Activated CD4-positive, alpha-beta T cell treated with anti-CD3 and anti-CD28 coated beads, Interleukin-2, amount 50 U/mL, for 48 hours (primary cell): ENCODE results near the gene ZNF649.
"Not testable (repeated sequence)": the region's sequence is repeated elsewhere in the genome, so short reads cannot be mapped to it uniquely, and the experiment has no call there.

Experiments used
- DNase-seq, 2 experiments: peaks; one replicate each; pipeline ENCODE4 v3.0.0-alpha.2; 2020

Gene ZNF649

DNA sequence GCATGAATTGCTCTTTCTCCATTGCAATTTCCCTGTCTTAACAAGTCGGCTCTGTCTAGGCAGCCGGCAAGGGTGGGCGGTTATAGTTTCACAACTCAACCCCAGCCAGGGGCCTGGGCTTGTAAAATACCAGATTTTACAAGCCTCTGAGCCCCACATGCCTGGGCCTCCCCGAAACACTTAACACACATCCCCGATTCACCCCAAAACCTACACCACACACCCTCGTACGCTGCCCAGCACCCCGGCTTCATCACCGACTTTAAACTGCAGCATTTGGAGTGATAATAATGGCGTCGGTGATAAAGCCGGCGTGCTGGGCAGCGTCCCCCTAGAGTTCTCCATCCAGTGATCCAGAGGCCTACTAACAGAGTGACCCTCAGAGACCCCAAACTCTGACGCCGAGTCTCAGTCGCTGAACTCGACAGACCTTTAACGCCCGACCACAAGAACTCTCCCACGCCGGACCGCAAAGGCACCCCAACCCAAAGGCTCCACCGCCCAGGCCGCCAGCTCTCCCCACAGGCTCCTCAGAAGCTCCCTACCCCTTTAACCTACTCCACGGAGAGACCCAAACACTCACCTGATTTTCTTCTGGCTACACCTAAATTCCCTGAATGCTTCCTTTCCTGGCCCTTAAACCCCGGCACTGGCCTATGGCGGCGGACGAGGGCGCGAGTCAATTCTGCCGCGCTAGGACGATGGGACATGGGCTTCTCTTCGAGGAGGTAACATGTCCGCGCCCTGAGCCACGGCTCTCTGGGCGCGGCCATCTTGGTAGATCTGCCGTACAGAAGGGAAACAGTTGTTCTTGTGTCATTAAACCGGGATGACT is at the start of gene ZNF649:
Gene ZNF649 (minus strand): TSS at position 687 of the 835 bp plus-strand sequence. CDS start 4,910 bp downstream, outside the sequence.
- peak; percentile 81 to 85 for DNase-seq

DNA sequence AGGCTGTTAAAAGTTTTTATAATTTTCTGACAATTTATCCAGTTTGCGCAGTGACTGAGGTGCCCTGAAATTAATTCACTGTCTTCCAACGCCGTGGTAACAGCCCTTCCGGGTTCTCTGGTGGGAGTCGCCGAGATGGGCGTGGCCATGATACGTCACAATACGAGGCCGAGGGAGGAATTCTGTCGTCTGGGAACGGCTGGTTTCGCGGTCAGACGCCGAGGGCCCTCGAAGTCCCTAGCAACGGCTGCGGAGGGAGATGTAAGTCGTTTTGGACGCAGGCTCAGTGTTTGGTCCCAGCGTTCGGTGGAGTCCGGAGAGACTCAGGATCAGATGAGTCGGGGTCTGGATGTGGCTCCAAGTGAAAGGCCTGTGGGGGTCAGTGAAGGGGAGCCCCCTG is 44.2 kb upstream of the ZNF649 start:
- DNase-seq, result no peak

- no peak for DNase-seq
These were observed 41.8 kb upstream of the ZNF649 start for GRCh38 chr19:51946602-51947001.

DNA sequence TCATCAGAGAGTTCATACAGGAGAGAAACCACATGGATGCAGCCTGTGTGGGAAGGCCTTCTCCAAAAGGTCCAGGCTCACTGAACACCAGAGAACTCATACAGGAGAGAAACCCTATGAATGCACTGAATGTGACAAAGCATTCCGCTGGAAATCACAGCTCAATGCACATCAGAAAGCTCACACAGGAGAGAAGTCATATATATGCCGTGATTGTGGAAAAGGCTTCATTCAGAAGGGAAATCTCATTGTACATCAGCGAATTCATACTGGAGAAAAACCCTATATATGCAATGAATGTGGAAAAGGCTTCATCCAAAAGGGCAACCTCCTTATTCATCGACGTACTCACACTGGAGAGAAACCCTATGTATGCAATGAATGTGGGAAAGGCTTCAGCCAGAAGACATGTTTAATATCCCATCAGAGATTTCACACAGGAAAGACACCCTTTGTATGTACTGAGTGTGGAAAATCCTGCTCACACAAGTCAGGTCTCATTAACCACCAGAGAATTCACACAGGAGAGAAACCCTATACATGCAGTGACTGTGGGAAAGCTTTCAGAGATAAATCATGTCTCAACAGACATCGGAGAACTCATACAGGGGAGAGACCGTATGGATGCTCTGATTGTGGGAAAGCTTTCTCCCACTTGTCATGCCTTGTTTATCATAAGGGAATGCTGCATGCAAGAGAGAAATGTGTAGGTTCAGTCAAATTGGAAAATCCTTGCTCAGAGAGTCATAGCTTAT is 40.2 kb upstream of the ZNF649 start:
- DNase-seq, result no peak

GRCh38 chr19:51938936-51939335 is 34.1 kb upstream of the ZNF649 start:
- DNase-seq, result no peak

DNA sequence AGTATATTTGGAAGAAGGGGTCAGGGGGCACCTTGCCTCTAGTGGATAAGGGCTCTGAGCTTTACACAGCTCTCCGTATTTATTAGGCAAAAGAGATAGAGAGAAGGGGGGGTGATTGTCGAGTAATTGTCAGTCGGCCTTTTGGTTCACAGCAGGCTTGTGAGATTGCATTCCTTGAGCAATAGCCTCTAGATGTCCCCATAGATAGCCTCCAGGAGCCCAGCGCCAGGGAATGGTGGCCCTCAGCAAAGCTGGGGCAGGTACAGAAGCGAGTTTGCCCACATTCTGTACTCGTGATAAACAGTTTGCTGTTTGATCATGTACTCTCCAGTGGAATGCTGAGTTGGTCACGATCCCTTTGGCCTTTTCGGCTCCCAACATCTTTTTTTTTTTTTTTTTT is 27.1 kb upstream of the ZNF649 start:
- no peak for DNase-seq

- DNase-seq, result no peak
These were observed 23.0 kb upstream of the ZNF649 start for GRCh38 chr19:51927859-51928258.

GRCh38 chr19:51926784-51927741 is 22.2 kb upstream of the ZNF649 start, which contains the start of gene ZNF613:
TSS of gene ZNF613 (plus strand) at chr19:51927472. CDS start at chr19:51936221, 8,749 bp downstream.
- peak; percentile 82 to 87 for DNase-seq

GRCh38 chr19:51926426-51926783 is 21.6 kb upstream of the ZNF649 start:
- DNase-seq, result no peak

- peak in 1 of 2 experiments; percentile 12 for DNase-seq
These were observed 17.1 kb upstream of the ZNF649 start for GRCh38 chr19:51921949-51922348.

DNA sequence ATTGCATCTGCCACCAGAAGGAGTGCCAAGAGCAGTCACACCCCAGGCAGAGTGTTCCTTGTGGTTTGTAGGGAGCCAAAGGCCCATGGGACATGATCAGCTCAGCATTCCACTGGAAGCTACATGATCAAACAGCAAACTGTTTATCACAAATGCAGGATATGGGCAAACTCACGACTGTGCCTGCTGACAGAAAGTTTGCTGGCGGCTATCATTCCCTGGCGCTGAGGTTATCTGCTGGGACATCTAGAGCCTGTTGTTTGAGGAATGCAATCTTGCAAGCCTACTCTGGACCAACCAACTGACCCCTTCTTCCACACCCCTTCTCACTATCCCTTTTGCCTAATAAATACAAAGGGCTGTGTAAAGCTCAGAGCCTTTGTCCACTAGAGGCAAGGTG is 14.8 kb upstream of the ZNF649 start:
- no peak for DNase-seq

DNA sequence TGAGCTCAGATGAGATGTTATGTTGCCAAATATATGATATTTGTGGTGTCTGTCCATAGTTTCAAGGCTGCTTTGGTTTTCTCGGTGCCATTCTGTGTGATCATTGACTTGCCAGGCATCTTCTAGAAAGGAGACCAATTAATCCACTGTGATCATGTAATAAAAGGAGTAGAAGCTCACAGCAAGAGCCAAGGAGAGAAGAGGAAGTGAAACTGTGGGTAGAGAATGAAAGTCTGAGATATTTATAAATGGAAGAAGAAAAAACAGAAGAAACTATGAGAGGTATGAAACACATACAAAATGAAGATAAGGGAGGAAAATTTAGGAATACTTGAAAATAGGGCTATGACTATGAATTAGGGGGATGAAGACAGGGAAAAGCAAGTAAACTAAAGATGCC is 11.3 kb upstream of the ZNF649 start:
- DNase-seq, result no peak

DNA sequence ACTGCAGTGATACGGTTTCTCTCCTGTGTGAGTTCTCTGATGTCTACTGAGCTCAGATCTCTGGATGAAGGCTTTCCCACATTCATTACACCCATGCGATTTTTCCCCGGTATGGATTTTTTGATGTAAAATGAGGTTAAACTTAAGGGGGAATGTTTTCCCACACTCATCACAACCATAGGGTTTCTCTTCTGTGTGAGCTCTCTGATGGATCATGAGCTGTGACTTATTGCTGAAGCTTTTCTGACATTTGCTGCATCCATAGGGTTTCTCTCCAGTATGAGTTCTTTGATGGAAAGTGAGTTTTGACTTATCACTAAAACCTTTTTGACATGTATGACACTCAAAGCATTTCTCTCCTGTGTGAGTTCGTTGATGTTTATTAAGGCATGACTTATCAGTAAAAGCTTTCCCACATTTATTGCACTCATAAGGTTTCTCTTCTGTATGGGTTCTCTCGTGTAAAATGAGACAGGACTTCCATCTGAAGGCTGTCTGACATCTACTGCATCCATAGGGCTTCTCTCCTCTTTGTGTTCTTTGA is 10.6 kb upstream of the ZNF649 start:
- no peak for DNase-seq

- DNase-seq, result not testable (repeated sequence)
These were observed 3.2 kb upstream of the ZNF649 start for GRCh38 chr19:51907981-51908380.

GRCh38 chr19:51906108-51906507 is 1.3 kb upstream of the ZNF649 start:
- DNase-seq, result not testable (repeated sequence)

GRCh38 chr19:51905639-51906038 is 822 bp upstream of the ZNF649 start:
- DNase-seq, result not testable (repeated sequence)

DNA sequence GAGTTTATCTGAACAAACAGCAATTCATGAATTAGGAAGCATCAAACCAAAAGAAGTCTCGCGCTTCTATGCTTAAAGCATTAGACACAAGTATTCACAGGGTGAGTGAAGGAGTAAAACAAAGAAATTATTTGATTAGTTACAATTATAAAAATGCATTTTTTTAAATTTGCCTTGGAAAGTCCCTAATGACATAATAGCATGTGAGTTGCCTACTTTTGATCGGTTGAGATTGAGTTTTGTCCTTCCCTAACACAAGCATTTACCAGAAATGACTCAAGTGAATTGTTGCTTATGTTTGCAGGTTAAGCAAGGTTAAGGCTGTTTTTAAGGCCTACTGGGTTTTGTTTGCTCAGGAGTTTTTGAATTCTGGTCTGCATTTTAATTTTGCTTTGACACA is 389 bp upstream of the ZNF649 start:
- DNase-seq, result no peak

- no peak for DNase-seq
These were observed 1.6 kb downstream of the ZNF649 start for GRCh38 chr19:51903192-51903591.

GRCh38 chr19:51901860-51902259 is 3.0 kb downstream of the ZNF649 start:
- no peak for DNase-seq

GRCh38 chr19:51891193-51891747 is 13.5 kb downstream of the ZNF649 start:
- no peak for DNase-seq

- DNase-seq, result no peak
These were observed 14.9 kb downstream of the ZNF649 start for GRCh38 chr19:51889934-51890333.
